Measurements from ENCODE around the gene ADGRD2.

- TF ChIP-seq HNF4A (conservative IDR thresholded peaks at IDR 0.05) = no peak
- no peak for TF ChIP-seq FOXA1 (IDR thresholded peaks at IDR 0.05)
- TF ChIP-seq CTCF (IDR thresholded peaks at IDR 0.05; ENCODE audit: low read depth, low read length, missing input control) = no peak
- TF ChIP-seq TAF1 (conservative IDR thresholded peaks at IDR 0.05) = no peak
- no peak for TF ChIP-seq REST (IDR thresholded peaks at IDR 0.05)
- no peak for TF ChIP-seq YY1 (IDR thresholded peaks at IDR 0.05)
- no peak for TF ChIP-seq SP1 (IDR thresholded peaks at IDR 0.05)
- no peak for TF ChIP-seq GABPA (IDR thresholded peaks at IDR 0.05 in 1 of 2, conservative IDR thresholded peaks at IDR 0.05 in 1 of 2)
- no peak for TF ChIP-seq EGR1 (IDR thresholded peaks at IDR 0.05; ENCODE audit: low read depth in 2 of 2)
- TF ChIP-seq MAX (IDR thresholded peaks at IDR 0.05) = no peak
- TF ChIP-seq FOXA2 (IDR thresholded peaks at IDR 0.05) = no peak
- TF ChIP-seq RAD21 (IDR thresholded peaks at IDR 0.05) = no peak
- TF ChIP-seq ATF3 (IDR thresholded peaks at IDR 0.05) = no peak
These were observed 61.2 kb downstream of the ADGRD2 start for GRCh38 chr9:124511426-124511840.
